NCI-H226 (cell line): ENCODE measurements around the gene H19.

Source experiments
- DNase-seq: peaks from one replicate; pipeline ENCODE4 v3.0.0-alpha.2; 2015

Gene H19

DNA sequence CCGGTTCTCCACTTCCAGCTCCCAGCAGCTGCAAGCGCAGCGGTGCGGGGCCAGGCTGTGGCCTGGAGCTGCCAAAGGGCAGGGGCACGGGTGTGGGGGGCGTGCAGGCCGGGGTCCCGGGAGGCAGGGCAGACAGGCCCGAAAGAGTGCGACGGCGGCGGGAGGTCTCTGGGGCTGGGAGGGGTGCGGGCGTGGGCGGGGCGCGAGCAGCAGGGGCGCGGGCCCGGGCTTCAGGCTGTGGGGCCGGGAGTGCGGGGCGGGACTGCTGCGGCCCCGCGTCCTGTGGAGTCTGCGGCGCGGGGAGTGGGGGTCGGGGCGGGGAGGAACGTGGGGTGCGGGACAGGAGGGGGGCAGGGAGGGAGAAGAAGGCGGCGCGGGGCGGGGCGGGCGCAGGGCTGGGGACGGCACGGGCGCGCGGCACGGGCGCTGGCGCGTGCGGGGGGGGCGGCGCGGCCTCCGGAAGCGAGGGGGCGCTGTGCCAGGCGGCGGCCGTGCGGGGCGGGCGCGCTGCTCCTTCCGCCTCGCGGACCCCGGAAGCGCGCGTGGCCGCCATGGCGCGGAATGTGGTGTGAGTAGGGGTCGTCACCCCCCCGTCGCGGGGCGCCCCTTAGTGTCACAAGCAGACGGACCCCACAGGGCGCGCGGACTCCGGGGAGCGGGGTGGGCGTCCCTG is 50.7 kb downstream of the H19 start, which contains the start of gene MRPL23:
TSS of gene MRPL23 (plus strand) at position 521 of the 673 bp plus-strand sequence. CDS start at position 552, 31 bp downstream.
- no peak for DNase-seq
